ENCODE data around the gene SLC38A11. TPM values are rescaled to one million over a fixed set of nuclear protein-coding genes. Genes with fewer than 3 reads are reported as not detected.

The SLC38A11 gene
- total and polyA plus RNA-seq, 2 of the 13 experiments (the other 11 are each of a cell fraction or from before 2014, with no cell fraction given): 14.0 to 14.3 TPM

DNA sequence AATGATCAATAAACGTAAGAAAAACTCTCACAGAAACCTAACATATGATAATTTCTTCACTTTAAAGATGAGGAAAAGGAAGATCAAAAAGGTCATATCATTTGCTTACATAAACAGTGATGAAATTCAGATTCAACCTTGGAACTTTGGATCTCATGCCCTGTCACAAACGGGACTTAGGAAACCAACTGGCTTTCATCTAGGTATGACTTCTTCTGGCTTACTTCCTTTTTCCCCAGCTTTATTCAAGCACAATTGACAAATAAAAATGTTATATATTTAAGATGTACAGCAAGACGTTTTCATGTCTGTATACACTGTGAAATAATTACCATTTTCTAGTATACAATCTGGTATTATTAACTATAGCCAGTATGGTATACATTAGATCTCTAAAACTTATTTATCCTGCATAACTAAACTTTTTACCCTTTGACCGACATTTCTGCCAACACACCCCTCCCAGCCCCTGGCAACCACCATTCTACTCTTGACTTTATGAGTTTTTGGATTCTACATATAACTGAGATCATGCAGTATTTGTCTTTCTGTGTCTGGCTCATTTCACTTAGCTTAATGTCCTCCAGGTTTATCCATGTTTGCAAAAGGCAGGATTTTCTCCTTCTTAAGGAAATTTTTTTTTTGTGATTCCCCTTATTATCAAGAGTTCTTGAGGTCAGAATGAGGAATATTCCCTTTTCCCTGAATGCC, 67.7 kb downstream of the SLC38A11 start (continued):
- TF ChIP-seq, protein P1, sequence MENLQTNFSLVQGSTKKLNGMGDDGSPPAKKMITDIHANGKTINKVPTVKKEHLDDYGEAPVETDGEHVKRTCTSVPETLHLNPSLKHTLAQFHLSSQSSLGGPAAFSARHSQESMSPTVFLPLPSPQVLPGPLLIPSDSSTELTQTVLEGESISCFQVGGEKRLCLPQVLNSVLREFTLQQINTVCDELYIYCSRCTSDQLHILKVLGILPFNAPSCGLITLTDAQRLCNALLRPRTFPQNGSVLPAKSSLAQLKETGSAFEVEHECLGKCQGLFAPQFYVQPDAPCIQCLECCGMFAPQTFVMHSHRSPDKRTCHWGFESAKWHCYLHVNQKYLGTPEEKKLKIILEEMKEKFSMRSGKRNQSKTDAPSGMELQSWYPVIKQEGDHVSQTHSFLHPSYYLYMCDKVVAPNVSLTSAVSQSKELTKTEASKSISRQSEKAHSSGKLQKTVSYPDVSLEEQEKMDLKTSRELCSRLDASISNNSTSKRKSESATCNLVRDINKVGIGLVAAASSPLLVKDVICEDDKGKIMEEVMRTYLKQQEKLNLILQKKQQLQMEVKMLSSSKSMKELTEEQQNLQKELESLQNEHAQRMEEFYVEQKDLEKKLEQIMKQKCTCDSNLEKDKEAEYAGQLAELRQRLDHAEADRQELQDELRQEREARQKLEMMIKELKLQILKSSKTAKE (CRISPR knock-in tag; IDR thresholded peaks at IDR 0.05; ENCODE audit: borderline replicate concordance): no peak
- peak; percentile 96 for TF ChIP-seq HDAC2 (CRISPR knock-in tag; IDR thresholded peaks at IDR 0.05)
- TF ChIP-seq ZNF652 (CRISPR knock-in tag; IDR thresholded peaks at IDR 0.05; ENCODE audit: borderline replicate concordance, low read depth): no peak
- TF ChIP-seq CBFB (CRISPR knock-in tag; IDR thresholded peaks at IDR 0.05): 0 out of 2 replicates have a peak, but pooled peaks have one; percentile 48
- TF ChIP-seq, protein P2, sequence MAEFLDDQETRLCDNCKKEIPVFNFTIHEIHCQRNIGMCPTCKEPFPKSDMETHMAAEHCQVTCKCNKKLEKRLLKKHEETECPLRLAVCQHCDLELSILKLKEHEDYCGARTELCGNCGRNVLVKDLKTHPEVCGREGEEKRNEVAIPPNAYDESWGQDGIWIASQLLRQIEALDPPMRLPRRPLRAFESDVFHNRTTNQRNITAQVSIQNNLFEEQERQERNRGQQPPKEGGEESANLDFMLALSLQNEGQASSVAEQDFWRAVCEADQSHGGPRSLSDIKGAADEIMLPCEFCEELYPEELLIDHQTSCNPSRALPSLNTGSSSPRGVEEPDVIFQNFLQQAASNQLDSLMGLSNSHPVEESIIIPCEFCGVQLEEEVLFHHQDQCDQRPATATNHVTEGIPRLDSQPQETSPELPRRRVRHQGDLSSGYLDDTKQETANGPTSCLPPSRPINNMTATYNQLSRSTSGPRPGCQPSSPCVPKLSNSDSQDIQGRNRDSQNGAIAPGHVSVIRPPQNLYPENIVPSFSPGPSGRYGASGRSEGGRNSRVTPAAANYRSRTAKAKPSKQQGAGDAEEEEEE (CRISPR knock-in tag; IDR thresholded peaks at IDR 0.05; ENCODE audit: borderline replicate concordance): no peak
- TF ChIP-seq CEBPB (IDR thresholded peaks at IDR 0.05; ENCODE audit: borderline replicate concordance, low read depth, low read length): peak; percentile 89
- TF ChIP-seq NCOA1 (CRISPR knock-in tag; IDR thresholded peaks at IDR 0.05): no peak
- TF ChIP-seq ZNF552 (CRISPR knock-in tag; IDR thresholded peaks at IDR 0.05; ENCODE audit: borderline replicate concordance): no peak
- no peak; the same call in 1 of the 2 replicates for TF ChIP-seq ZBTB20 (CRISPR knock-in tag; IDR thresholded peaks at IDR 0.05; ENCODE audit: borderline replicate concordance, low read depth)
- TF ChIP-seq DMAP1 (CRISPR knock-in tag; IDR thresholded peaks at IDR 0.05): peak; percentile 69; the same call in 1 of the 2 replicates
- peak; percentile 96 for TF ChIP-seq CEBPG (CRISPR knock-in tag; IDR thresholded peaks at IDR 0.05)
- TF ChIP-seq NR2F2 (IDR thresholded peaks at IDR 0.05; ENCODE audit: borderline replicate concordance, low read depth): peak; percentile 95
- no peak for TF ChIP-seq MAFF (IDR thresholded peaks at IDR 0.05; ENCODE audit: low read depth, low read length)
- no peak for TF ChIP-seq ZNF253 (CRISPR knock-in tag; IDR thresholded peaks at IDR 0.05; ENCODE audit: borderline replicate concordance)
- TF ChIP-seq, protein P3, sequence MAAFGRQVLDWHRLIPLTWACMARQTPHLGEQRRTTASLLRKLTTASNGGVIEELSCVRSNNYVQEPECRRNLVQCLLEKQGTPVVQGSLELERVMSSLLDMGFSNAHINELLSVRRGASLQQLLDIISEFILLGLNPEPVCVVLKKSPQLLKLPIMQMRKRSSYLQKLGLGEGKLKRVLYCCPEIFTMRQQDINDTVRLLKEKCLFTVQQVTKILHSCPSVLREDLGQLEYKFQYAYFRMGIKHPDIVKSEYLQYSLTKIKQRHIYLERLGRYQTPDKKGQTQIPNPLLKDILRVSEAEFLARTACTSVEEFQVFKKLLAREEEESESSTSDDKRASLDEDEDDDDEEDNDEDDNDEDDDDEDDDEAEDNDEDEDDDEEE (CRISPR knock-in tag; IDR thresholded peaks at IDR 0.05): no peak
- no peak for TF ChIP-seq CHCHD3 (CRISPR knock-in tag; IDR thresholded peaks at IDR 0.05)
- TF ChIP-seq TCF12 (IDR thresholded peaks at IDR 0.05): no peak
- peak; percentile 69; the same call in 1 of the 2 replicates for TF ChIP-seq TCF12 (CRISPR knock-in tag; IDR thresholded peaks at IDR 0.05)
- no peak for TF ChIP-seq RFX3 (CRISPR knock-in tag; IDR thresholded peaks at IDR 0.05)
- TF ChIP-seq, protein P4, sequence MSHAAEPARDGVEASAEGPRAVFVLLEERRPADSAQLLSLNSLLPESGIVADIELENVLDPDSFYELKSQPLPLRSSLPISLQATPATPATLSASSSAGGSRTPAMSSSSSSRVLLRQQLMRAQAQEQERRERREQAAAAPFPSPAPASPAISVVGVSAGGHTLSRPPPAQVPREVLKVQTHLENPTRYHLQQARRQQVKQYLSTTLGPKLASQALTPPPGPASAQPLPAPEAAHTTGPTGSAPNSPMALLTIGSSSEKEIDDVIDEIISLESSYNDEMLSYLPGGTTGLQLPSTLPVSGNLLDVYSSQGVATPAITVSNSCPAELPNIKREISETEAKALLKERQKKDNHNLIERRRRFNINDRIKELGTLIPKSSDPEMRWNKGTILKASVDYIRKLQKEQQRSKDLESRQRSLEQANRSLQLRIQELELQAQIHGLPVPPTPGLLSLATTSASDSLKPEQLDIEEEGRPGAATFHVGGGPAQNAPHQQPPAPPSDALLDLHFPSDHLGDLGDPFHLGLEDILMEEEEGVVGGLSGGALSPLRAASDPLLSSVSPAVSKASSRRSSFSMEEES (CRISPR knock-in tag; IDR thresholded peaks at IDR 0.05): peak; percentile 94
- no peak for TF ChIP-seq MYNN (CRISPR knock-in tag; IDR thresholded peaks at IDR 0.05; ENCODE audit: low read depth)
- TF ChIP-seq ZNF136 (CRISPR knock-in tag; IDR thresholded peaks at IDR 0.05; ENCODE audit: low read depth): 0 out of 2 replicates have a peak, but pooled peaks have one; percentile 59
- TF ChIP-seq, protein P5, sequence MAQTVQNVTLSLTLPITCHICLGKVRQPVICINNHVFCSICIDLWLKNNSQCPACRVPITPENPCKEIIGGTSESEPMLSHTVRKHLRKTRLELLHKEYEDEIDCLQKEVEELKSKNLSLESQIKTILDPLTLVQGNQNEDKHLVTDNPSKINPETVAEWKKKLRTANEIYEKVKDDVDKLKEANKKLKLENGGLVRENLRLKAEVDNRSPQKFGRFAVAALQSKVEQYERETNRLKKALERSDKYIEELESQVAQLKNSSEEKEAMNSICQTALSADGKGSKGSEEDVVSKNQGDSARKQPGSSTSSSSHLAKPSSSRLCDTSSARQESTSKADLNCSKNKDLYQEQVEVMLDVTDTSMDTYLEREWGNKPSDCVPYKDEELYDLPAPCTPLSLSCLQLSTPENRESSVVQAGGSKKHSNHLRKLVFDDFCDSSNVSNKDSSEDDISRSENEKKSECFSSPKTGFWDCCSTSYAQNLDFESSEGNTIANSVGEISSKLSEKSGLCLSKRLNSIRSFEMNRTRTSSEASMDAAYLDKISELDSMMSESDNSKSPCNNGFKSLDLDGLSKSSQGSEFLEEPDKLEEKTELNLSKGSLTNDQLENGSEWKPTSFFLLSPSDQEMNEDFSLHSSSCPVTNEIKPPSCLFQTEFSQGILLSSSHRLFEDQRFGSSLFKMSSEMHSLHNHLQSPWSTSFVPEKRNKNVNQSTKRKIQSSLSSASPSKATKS (CRISPR knock-in tag; IDR thresholded peaks at IDR 0.05): no peak

Measured in HepG2 (cell line).